Neural cell (in vitro differentiated cells): ENCODE measurements around the gene ALAS1. TPM values are rescaled to one million over a fixed set of nuclear protein-coding genes. Genes with fewer than 3 reads are reported as not detected.

Source experiments
- H2AFZ ChIP-seq: fragments of 200-600, 300-800 bp; sonication (generic), shearing (Covaris generic); 2 replicates; pipeline ENCODE4 v1.6.0; 2014; ENCODE audit warnings: low read depth, mild to moderate bottlenecking, antibody characterized with exemption, low read length, moderate library complexity
- H3F3A ChIP-seq: fragments of 200-600 bp; shearing (Covaris generic); 2 replicates; pipeline ENCODE4 v1.6.1; 2016; ENCODE audit warnings: mild to moderate bottlenecking, moderate library complexity, mixed read lengths, antibody characterized with exemption, low read length; ENCODE audit not compliant: insufficient read depth, poor library complexity, severe bottlenecking
- H3K27ac ChIP-seq: fragments of 200-600, 300-800 bp; sonication (generic), shearing (Covaris generic); 2 replicates; pipeline ENCODE4 v1.5.1; 2014; ENCODE audit warnings: mild to moderate bottlenecking, low read length, moderate library complexity
- H3K27me3 ChIP-seq: fragments of 300-800, 200-600 bp; sonication (generic), shearing (Covaris generic); 2 replicates; pipeline ENCODE4 v1.6.0; 2014; ENCODE audit warnings: mild to moderate bottlenecking, low read depth, low read length, moderate library complexity; ENCODE audit not compliant: insufficient read depth
- H3K36me3 ChIP-seq: fragments of 300-800, 200-600 bp; sonication (generic), shearing (Covaris generic); 2 replicates; pipeline ENCODE4 v1.5.1; 2014; ENCODE audit warnings: mild to moderate bottlenecking, antibody characterized with exemption, low read length, moderate library complexity; ENCODE audit not compliant: insufficient read depth
- H3K4me2 ChIP-seq: fragments of 300-800, 200-600 bp; sonication (generic), shearing (Covaris generic); 2 replicates; pipeline ENCODE4 v1.6.0; 2014; ENCODE audit warnings: mild to moderate bottlenecking, low read length
- H3K4me3 ChIP-seq: fragments of 300-800, 200-600 bp; sonication (generic), shearing (Covaris generic); 2 replicates; pipeline ENCODE4 v1.5.1; 2014; ENCODE audit warnings: mild to moderate bottlenecking, low read length, moderate library complexity
- H3K79me2 ChIP-seq: fragments of 200-600 bp; shearing (Covaris generic); replicated peaks from 2 replicates; pipeline ENCODE4 v1.6.0; 2014; ENCODE audit warnings: mild to moderate bottlenecking, low read length, moderate library complexity; ENCODE audit not compliant: insufficient read depth
- H3K9ac ChIP-seq: fragments of 300-800, 200-600 bp; sonication (generic), shearing (Covaris generic); 2 replicates; pipeline ENCODE4 v1.6.1; 2016; ENCODE audit warnings: mild to moderate bottlenecking, low read length, mixed read lengths
- H3K9me2 ChIP-seq: fragments of 200-600 bp; shearing (Covaris generic); 2 replicates; pipeline ENCODE4 v1.6.1; 2016; ENCODE audit warnings: mild to moderate bottlenecking, low read length, mixed read lengths; ENCODE audit not compliant: insufficient read depth
- H3K9me3 ChIP-seq: fragments of 200-600, 300-800 bp; sonication (generic), shearing (Covaris generic); 2 replicates; pipeline ENCODE4 v1.6.1; 2016; ENCODE audit warnings: mild to moderate bottlenecking, mixed run types, low read length, moderate library complexity, mixed read lengths
- H4K20me1 ChIP-seq: fragments of 200-600 bp; shearing (Covaris generic); 2 replicates; pipeline ENCODE4 v1.6.1; 2016; ENCODE audit warnings: mild to moderate bottlenecking, mixed run types; ENCODE audit not compliant: insufficient read depth
- CTCF ChIP-seq: fragments of 450-650 bp; IDR thresholded peaks from 2 replicates; pipeline ENCODE4 v1.5.1; 2014; ENCODE audit warnings: antibody characterized with exemption, mild to moderate bottlenecking, moderate library complexity; ENCODE audit not compliant: poor library complexity, severe bottlenecking
- EP300 ChIP-seq: fragments of 450-650 bp; conservative IDR thresholded peaks from 2 replicates; pipeline ENCODE4 v1.6.1; 2014; ENCODE audit warnings: antibody characterized with exemption, mild to moderate bottlenecking, moderate library complexity; ENCODE audit not compliant: poor library complexity, severe bottlenecking
- EZH2 ChIP-seq: fragments of 200-600, 300-800 bp; shearing (Covaris generic), sonication (generic); IDR thresholded peaks from 2 replicates; pipeline ENCODE4 v1.6.1; 2014; ENCODE audit warnings: antibody characterized with exemption, low read length, borderline replicate concordance, mild to moderate bottlenecking; ENCODE audit not compliant: insufficient read depth, poor library complexity, severe bottlenecking
- MXI1 ChIP-seq: fragments of 450-650 bp; conservative IDR thresholded peaks from 2 replicates; pipeline ENCODE4 v1.6.1; 2014; ENCODE audit warnings: antibody characterized with exemption, mild to moderate bottlenecking; ENCODE audit not compliant: poor library complexity, severe bottlenecking
- POLR2AphosphoS5 ChIP-seq: IDR thresholded peaks from 2 replicates; pipeline ENCODE4 v1.6.1; 2012
- RAD21 ChIP-seq: fragments of 450-650 bp; conservative IDR thresholded peaks from 2 replicates; pipeline ENCODE4 v1.6.1; 2014; ENCODE audit warnings: antibody characterized with exemption, mild to moderate bottlenecking, moderate library complexity
- SMC3 ChIP-seq: fragments of 450-650 bp; conservative IDR thresholded peaks from 2 replicates; pipeline ENCODE4 v1.6.1; 2014; ENCODE audit warnings: antibody characterized with exemption, mild to moderate bottlenecking, moderate library complexity; ENCODE audit not compliant: poor library complexity
- TAF1 ChIP-seq: IDR thresholded peaks from 2 replicates; pipeline ENCODE4 v1.6.1; 2012; ENCODE audit warnings: low read depth
- polyA plus RNA-seq: library from polyadenylated mRNA; depleted of rRNA; stranded (reverse); fragments of >200 nt; gene quantifications from 2 replicates; pipeline ENCODE4 v1.2.3, GENCODE V29; 2014
- TF ChIP-seq, protein P1 (sequence below): IDR thresholded peaks from 2 replicates; pipeline ENCODE4 v1.6.1; 2012; ENCODE audit warnings: borderline replicate concordance

Gene ALAS1
- polyA plus RNA-seq, 1 donor from 2014 or later, result 66.0 TPM

GRCh38 chr3:52183786-52184445, 14.0 kb upstream of the ALAS1 start:
- no peaks in the 10 kb centered on the region for H3K9me3 ChIP-seq
- H3K27me3 ChIP-seq, result no peaks in the 10 kb centered on the region
- H3K27ac ChIP-seq, result no peak overlapping the region
- H3K36me3 ChIP-seq, result no peaks in the 10 kb centered on the region
- H3F3A ChIP-seq, result no peaks in the 10 kb centered on the region
- no peak overlapping the region for H2AFZ ChIP-seq
- TF ChIP-seq, protein P1, sequence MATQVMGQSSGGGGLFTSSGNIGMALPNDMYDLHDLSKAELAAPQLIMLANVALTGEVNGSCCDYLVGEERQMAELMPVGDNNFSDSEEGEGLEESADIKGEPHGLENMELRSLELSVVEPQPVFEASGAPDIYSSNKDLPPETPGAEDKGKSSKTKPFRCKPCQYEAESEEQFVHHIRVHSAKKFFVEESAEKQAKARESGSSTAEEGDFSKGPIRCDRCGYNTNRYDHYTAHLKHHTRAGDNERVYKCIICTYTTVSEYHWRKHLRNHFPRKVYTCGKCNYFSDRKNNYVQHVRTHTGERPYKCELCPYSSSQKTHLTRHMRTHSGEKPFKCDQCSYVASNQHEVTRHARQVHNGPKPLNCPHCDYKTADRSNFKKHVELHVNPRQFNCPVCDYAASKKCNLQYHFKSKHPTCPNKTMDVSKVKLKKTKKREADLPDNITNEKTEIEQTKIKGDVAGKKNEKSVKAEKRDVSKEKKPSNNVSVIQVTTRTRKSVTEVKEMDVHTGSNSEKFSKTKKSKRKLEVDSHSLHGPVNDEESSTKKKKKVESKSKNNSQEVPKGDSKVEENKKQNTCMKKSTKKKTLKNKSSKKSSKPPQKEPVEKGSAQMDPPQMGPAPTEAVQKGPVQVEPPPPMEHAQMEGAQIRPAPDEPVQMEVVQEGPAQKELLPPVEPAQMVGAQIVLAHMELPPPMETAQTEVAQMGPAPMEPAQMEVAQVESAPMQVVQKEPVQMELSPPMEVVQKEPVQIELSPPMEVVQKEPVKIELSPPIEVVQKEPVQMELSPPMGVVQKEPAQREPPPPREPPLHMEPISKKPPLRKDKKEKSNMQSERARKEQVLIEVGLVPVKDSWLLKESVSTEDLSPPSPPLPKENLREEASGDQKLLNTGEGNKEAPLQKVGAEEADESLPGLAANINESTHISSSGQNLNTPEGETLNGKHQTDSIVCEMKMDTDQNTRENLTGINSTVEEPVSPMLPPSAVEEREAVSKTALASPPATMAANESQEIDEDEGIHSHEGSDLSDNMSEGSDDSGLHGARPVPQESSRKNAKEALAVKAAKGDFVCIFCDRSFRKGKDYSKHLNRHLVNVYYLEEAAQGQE, result no peak
- no peak for TF ChIP-seq EZH2
- no peak for TF ChIP-seq RAD21
- TF ChIP-seq CTCF, result no peak
- TF ChIP-seq SMC3, result no peak
- no peak for TF ChIP-seq MXI1
- no peak for TF ChIP-seq EP300
- no peak for TF ChIP-seq POLR2AphosphoS5
- no peak for TF ChIP-seq TAF1
- H4K20me1 ChIP-seq, result no peaks in the 10 kb centered on the region
- no peak overlapping the region for H3K9ac ChIP-seq
- H3K4me3 ChIP-seq, result no peak overlapping the region
- no peaks in the 10 kb centered on the region for H3K79me2 ChIP-seq
- H3K4me2 ChIP-seq, result no peak overlapping the region
- H3K9me2 ChIP-seq, result no peaks in the 10 kb centered on the region

GRCh38 chr3:52184690-52185089, 13.3 kb upstream of the ALAS1 start:
- H3K4me3 ChIP-seq, result no peak overlapping the region
- H2AFZ ChIP-seq, result no peak overlapping the region
- no peaks in the 10 kb centered on the region for H3K27me3 ChIP-seq
- H3K79me2 ChIP-seq, result no peaks in the 10 kb centered on the region
- H3K4me2 ChIP-seq, result no peak overlapping the region
- no peak for TF ChIP-seq POLR2AphosphoS5
- TF ChIP-seq EP300, result no peak
- TF ChIP-seq, protein P1, result no peak
- TF ChIP-seq RAD21, result no peak
- TF ChIP-seq EZH2, result no peak
- TF ChIP-seq MXI1, result no peak
- no peak for TF ChIP-seq TAF1
- no peak for TF ChIP-seq CTCF
- no peak for TF ChIP-seq SMC3
- H3K9me2 ChIP-seq, result no peaks in the 10 kb centered on the region
- H3K27ac ChIP-seq, result no peak overlapping the region
- no peaks in the 10 kb centered on the region for H3K36me3 ChIP-seq
- no peak overlapping the region for H3K9ac ChIP-seq
- no peaks in the 10 kb centered on the region for H3F3A ChIP-seq
- no peaks in the 10 kb centered on the region for H3K9me3 ChIP-seq
- H4K20me1 ChIP-seq, result no peaks in the 10 kb centered on the region
